Measurements from ENCODE around the gene FMO5.

GRCh38 chr1:147142886-147143285 lies 82.3 kb downstream of the FMO5 start:
- TF ChIP-seq RAD21 (IDR thresholded peaks at IDR 0.05) (no peak), ZBTB33 (IDR thresholded peaks at IDR 0.05) (no peak), CTCF (IDR thresholded peaks at IDR 0.05; ENCODE audit: low read depth, low read length, missing input control) (no peak), SP1 (IDR thresholded peaks at IDR 0.05) (no peak), FOXA1 (IDR thresholded peaks at IDR 0.05) (no peak), EGR1 (IDR thresholded peaks at IDR 0.05; ENCODE audit: low read depth in 2 of 2) (no peak), MAX (IDR thresholded peaks at IDR 0.05) (no peak), TAF1 (conservative IDR thresholded peaks at IDR 0.05) (no peak)

Data from liver (tissue), 3 donors.